HepG2 (cell line): ENCODE measurements around the gene RNF40. TPM values are rescaled to one million over a fixed set of nuclear protein-coding genes. Genes with fewer than 3 reads are reported as not detected.

ENCODE experiments used
- ATAC-seq: fragments of 200-7000 bp; cut with Tn5 transposase; 3 replicates; pipeline ENCODE4 v1.9.1; 2020; ENCODE audit warnings: mild to moderate bottlenecking, moderate library complexity
- BruUV-seq: library from RNA; stranded (reverse); fragments of 400-500 nt; replicated peaks from 2 replicates; lab custom pipeline; 2021; lab: Mats Ljungman, UMichigan
- CTCF ChIA-PET: fragments of 300-600 bp; formaldehyde crosslinking; extraction: SDS; loops from one replicate; lab custom pipeline; 2021; ENCODE audit warnings: low total read pairs, inconsistent platforms, low intra/inter-chr PET ratio; lab: Yijun Ruan, JAX
- POLR2A ChIA-PET: fragments of 350-600 bp; sonication (Branson Sonifier 250); formaldehyde crosslinking; loops from one replicate; lab custom pipeline; 2020; ENCODE audit warnings: antibody characterized with exemption, inconsistent platforms; lab: Yijun Ruan, JAX
- DNase-seq: peaks from one replicate; pipeline ENCODE4 v3.0.0-alpha.2; 2015; ENCODE audit warnings: low spot score
- FAIRE-seq: peaks from 3 replicates; lab custom pipeline; 2011; peaks lifted over from hg19 to GRCh38; lab: Jason Lieb, UNC
- H2AFZ ChIP-seq: one replicate; pipeline ENCODE4 v1.6.1; 2011; ENCODE audit warnings: low read length, inconsistent platforms
- H3K27ac ChIP-seq: fragments of 300-600 bp; 3 replicates; pipeline ENCODE4 v1.8.0; 2011; ENCODE audit warnings: mixed run types, mild to moderate bottlenecking, mixed read lengths, low read length, inconsistent platforms; ENCODE audit not compliant: insufficient read depth; ENCODE audit errors: extremely low read length
- H3K27me3 ChIP-seq, 2 experiments: fragments of 200-600 bp in 1 of 2; 2 replicates in 1 of 2; 3 replicates in 1 of 2; pipeline versions ENCODE4 v1.6.0 to v1.8.0; 2011; ENCODE audit warnings: low read length in 2 of 2, mild to moderate bottlenecking in 2 of 2, moderate library complexity in 2 of 2, inconsistent platforms in 1 of 2; ENCODE audit not compliant: insufficient read depth in 2 of 2, control insufficient read depth in 1 of 2
- H3K36me3 ChIP-seq, 2 experiments: fragments of 200-600 bp in 1 of 2; replicated peaks in 1 of 2; 2 replicates in 1 of 2; 3 replicates in 1 of 2; pipeline versions ENCODE4 v1.5.1 to v1.8.0; 2011; ENCODE audit warnings: low read length in 2 of 2, inconsistent platforms in 1 of 2; ENCODE audit not compliant: insufficient read depth in 2 of 2, control insufficient read depth in 1 of 2
- H3K4me1 ChIP-seq: 2 replicates; pipeline ENCODE4 v1.5.1; 2012; ENCODE audit warnings: low read length, inconsistent platforms; ENCODE audit not compliant: insufficient read depth
- H3K4me2 ChIP-seq: 2 replicates; pipeline ENCODE4 v1.6.0; 2011; ENCODE audit warnings: low read depth, low read length, inconsistent platforms
- H3K4me3 ChIP-seq, 3 experiments: fragments of 200-600 bp in 1 of 3; sonication (generic), shearing (Covaris generic) in 1 of 3; replicated peaks in 1 of 3; 2 replicates each; pipeline ENCODE4 v1.5.1; 2011 to 2016; ENCODE audit warnings: low read length in 3 of 3, inconsistent platforms in 2 of 3, low read depth in 2 of 3, mild to moderate bottlenecking in 2 of 3, control low read depth in 1 of 3, mixed read lengths in 1 of 3; ENCODE audit not compliant: insufficient read depth in 1 of 3
- H3K79me2 ChIP-seq: one replicate; pipeline ENCODE4 v1.6.1; 2011; ENCODE audit warnings: low read length, inconsistent platforms; ENCODE audit not compliant: insufficient read depth
- H3K9ac ChIP-seq: 2 replicates; pipeline ENCODE4 v1.6.0; 2011; ENCODE audit warnings: mild to moderate bottlenecking, low read depth, low read length, inconsistent platforms; ENCODE audit not compliant: insufficient read depth
- H3K9me3 ChIP-seq: 2 replicates; pipeline ENCODE4 v1.5.1; 2012; ENCODE audit warnings: mild to moderate bottlenecking, low read length
- H4K20me1 ChIP-seq: 2 replicates; pipeline ENCODE4 v1.6.0; 2011; ENCODE audit warnings: inconsistent platforms, mild to moderate bottlenecking, low read length, moderate library complexity; ENCODE audit not compliant: insufficient read depth
- CBX2 ChIP-seq, 2 experiments: fragments of 200-600 bp in 1 of 2; sonication (generic); formaldehyde crosslinking in 1 of 2; IDR thresholded peaks; 2 replicates each; pipeline versions ENCODE4 v1.7.0 to v1.8.1; 2018 to 2022; ENCODE audit warnings: low read depth in 2 of 2, low read length in 1 of 2, mild to moderate bottlenecking in 1 of 2, missing genetic modification reagents in 1 of 2
- MXD1 ChIP-seq: sonication (generic); formaldehyde crosslinking; IDR thresholded peaks from 2 replicates; pipeline ENCODE4 v1.4.0; 2020; ENCODE audit warnings: mild to moderate bottlenecking, missing genetic modification reagents
- MXD3 ChIP-seq: IDR thresholded peaks from 2 replicates; pipeline ENCODE4 v1.6.1; 2016; ENCODE audit warnings: mild to moderate bottlenecking, missing biosample characterization, missing genetic modification reagents
- RBFOX2 ChIP-seq: fragments of 200-400 bp; formaldehyde crosslinking; IDR thresholded peaks from 2 replicates; pipeline ENCODE4 v1.6.1; 2017; ENCODE audit warnings: low read depth, mild to moderate bottlenecking, low read length
- SP5 ChIP-seq: IDR thresholded peaks from 2 replicates; pipeline ENCODE4 v1.6.1; 2016; ENCODE audit warnings: low read depth, borderline replicate concordance
- ZNF558 ChIP-seq: sonication (generic); formaldehyde crosslinking; IDR thresholded peaks from 2 replicates; pipeline ENCODE4 v1.9.0; 2022; ENCODE audit warnings: mild to moderate bottlenecking, missing genetic modification reagents, borderline replicate concordance
- ZNF614 ChIP-seq: IDR thresholded peaks from 2 replicates; pipeline ENCODE4 v1.6.1; 2018; ENCODE audit warnings: missing biosample characterization, missing genetic modification reagents, inconsistent platforms, borderline replicate concordance
- ZNF747 ChIP-seq: sonication (generic); formaldehyde crosslinking; IDR thresholded peaks from 2 replicates; pipeline ENCODE4 v1.8.1; 2023; ENCODE audit warnings: missing genetic modification reagents, mild to moderate bottlenecking, borderline replicate concordance
- ZNF841 ChIP-seq: sonication (generic); formaldehyde crosslinking; IDR thresholded peaks from 2 replicates; pipeline ENCODE4 v1.8.1; 2023; ENCODE audit warnings: missing genetic modification reagents, borderline replicate concordance
- WGBS: methylation state at CpG from one replicate; pipeline ENCODE4 v1.1.6; 2017; ENCODE audit warnings: low lambda C conversion rate; 5-methylcytosine and 5-hydroxymethylcytosine counted together
- in situ Hi-C: cut with HindIII; loops from 2 replicates; pipeline ENCODE4 v1.10.0; 2017; ENCODE audit warnings: low pct_unique_long_range_greater_than_20kb; ENCODE audit not compliant: extremely low pct_ligation_motif_present
- intact Hi-C: fragments of 100-400 bp; cut with micrococcal nuclease; formaldehyde crosslinking; loops from one replicate; pipeline ENCODE4 v1.10.0; 2022; ENCODE audit not compliant: unreplicated experiment
- polyA plus RNA-seq, 8 experiments: library from polyadenylated mRNA; depleted of rRNA in 3 of 8; stranded (reverse) in 7 of 8; unstranded in 1 of 8; fragments of >200 nt; fragmentation: Illumina TruSeq in 4 of 8; extraction: Trizol in 4 of 8; gene quantifications; 2 replicates each; pipeline versions ENCODE4 v1.2.1 to v1.2.3, GENCODE V29; 2011 to 2016; ENCODE audit warnings: low read depth in 4 of 8, missing spikeins in 1 of 8, mixed read lengths in 1 of 8; ENCODE audit not compliant: insufficient read depth in 1 of 8
- total RNA-seq, 5 experiments: library from RNA; depleted of rRNA; stranded (reverse); fragments of >200 nt; fragmentation: Illumina TruSeq; extraction: Trizol; gene quantifications; 2 replicates each; pipeline ENCODE4 v1.2.3, GENCODE V29; 2016; ENCODE audit warnings: low read depth in 1 of 5

RNF40 gene
- total and polyA plus RNA-seq, 2 of the 13 experiments (the other 11 are each of a cell fraction or from before 2014, with no cell fraction given): 84.0 to 85.6 TPM

- H3K4me2 ChIP-seq: no peak overlapping the region
These were observed 6.6 kb downstream of the RNF40 start for GRCh38 chr16:30768583-30769181.

More at GRCh38 chr16:30768583-30769181, 6.6 kb downstream of the RNF40 start:
- peaks cover 8% of the 10 kb centered on the region for H3K4me1 ChIP-seq
- TSS peak; percentile 42 for BruUV-seq
- DNase-seq (no peak), FAIRE-seq (no peak), ATAC-seq (no peak)
- no peak overlapping the region for H2AFZ ChIP-seq
- no peaks in the 10 kb centered on the region for H3K27me3 ChIP-seq
- ChIA-PET POLR2A (interaction anchor here (0.6 to 4.3 kb wide), 4 partner anchors 21 to 112 kb away, joined by 3 to 18 read pairs (median 3); partner anchors contain the start of gene PHKG2), CTCF (no interaction called here)
- peaks cover 4% of the 10 kb centered on the region for H3K79me2 ChIP-seq
- H3K27ac ChIP-seq: no peak overlapping the region
- H3K4me3 ChIP-seq: no peak overlapping the region
- H3K9me3 ChIP-seq: no peaks in the 10 kb centered on the region
- H3K9ac ChIP-seq: no peak overlapping the region
- 97% methylated on average over 23 of the region's 23 CpGs for WGBS
- intact Hi-C loops (no loop called here), in situ Hi-C loops (no loop called here)
- peaks cover 73 to 96% of the 10 kb centered on the region in 2 experiments for H3K36me3 ChIP-seq
- TF ChIP-seq ZNF558 (CRISPR knock-in tag) (no peak), ZNF747 (no peak), ZNF614 (no peak), MXD1 (CRISPR knock-in tag) (no peak), MXD3 (CRISPR knock-in tag) (0 out of 2 replicates have a peak, but pooled peaks have one; percentile 17), CBX2 (IDR thresholded peaks at IDR 0.05; ENCODE audit: low read depth, low read length) (no peak), CBX2 (CRISPR knock-in tag; IDR thresholded peaks at IDR 0.05; ENCODE audit: low read depth) (no peak), RBFOX2 (0 out of 2 replicates have a peak, but pooled peaks have one; percentile 28), ZNF841 (no peak), SP5 (no peak)
- H4K20me1 ChIP-seq: no peaks in the 10 kb centered on the region
